Large intestine (tissue), 3 donors: ENCODE measurements around the gene GUCY1A1. TPM values are rescaled to one million over a fixed set of nuclear protein-coding genes. Genes with fewer than 3 reads are reported as not detected.

Experiments used
- DNase-seq, 2 donors: peaks; one replicate each; pipeline versions ENCODE4 v3.0.0 to v3.0.0-alpha.2; 2013
- H3K27ac ChIP-seq: one replicate; pipeline ENCODE4 v1.5.1; 2013; ENCODE audit warnings: low read length
- H3K27me3 ChIP-seq: 2 replicates; pipeline ENCODE4 v1.6.1; 2013; ENCODE audit warnings: low read length; ENCODE audit not compliant: control insufficient read depth, insufficient read depth
- H3K36me3 ChIP-seq: 2 replicates; pipeline ENCODE4 v1.6.1; 2013; ENCODE audit warnings: low read length; ENCODE audit not compliant: control insufficient read depth, insufficient read depth
- H3K4me1 ChIP-seq: one replicate; pipeline ENCODE4 v1.6.1; 2013; ENCODE audit warnings: low read length; ENCODE audit not compliant: control insufficient read depth, insufficient read depth
- H3K4me3 ChIP-seq: one replicate; pipeline ENCODE4 v1.5.1; 2013; ENCODE audit warnings: low read length
- H3K9me3 ChIP-seq: one replicate; pipeline ENCODE4 v1.6.1; 2013; ENCODE audit warnings: mild to moderate bottlenecking, low read depth, low read length, moderate library complexity; ENCODE audit not compliant: control insufficient read depth
- WGBS: methylation state at CpG from one replicate; pipeline ENCODE4 v1.1.5; 2013; ENCODE audit warnings: low lambda C conversion rate; ENCODE audit not compliant: insufficient coverage; 5-methylcytosine and 5-hydroxymethylcytosine counted together
- polyA plus RNA-seq: library from polyadenylated mRNA; unstranded; fragments of 120-200 nt; gene quantifications from one replicate; pipeline ENCODE4 v1.2.1, GENCODE V29; 2013

GUCY1A1 gene
- polyA plus RNA-seq, 1 donor, result 25.3 TPM

GRCh38 chr4:155690044-155690837 is 23.6 kb downstream of the GUCY1A1 start:
- DNase-seq, result no peak
- 100% methylated on average over 2 of the region's 3 CpGs for WGBS
- Histone ChIP-seq H3K4me1 (no peaks in the 10 kb centered on the region), H3K36me3 (no peaks in the 10 kb centered on the region), H3K27me3 (no peaks in the 10 kb centered on the region), H3K4me3 (no peak overlapping the region), H3K27ac (no peak overlapping the region), H3K9me3 (no peaks in the 10 kb centered on the region)

- Histone ChIP-seq H3K27me3 (no peaks in the 10 kb centered on the region), H3K27ac (no peak overlapping the region), H3K9me3 (no peaks in the 10 kb centered on the region), H3K4me3 (no peak overlapping the region), H3K4me1 (no peaks in the 10 kb centered on the region), H3K36me3 (no peaks in the 10 kb centered on the region)
- DNase-seq, result no peak
- no CpG with 5 or more reads among the region's 1 CpG for WGBS
Observed at GRCh38 chr4:155692361-155692760, 25.7 kb downstream of the GUCY1A1 start.

GRCh38 chr4:155693015-155693663 is 26.5 kb downstream of the GUCY1A1 start:
- no peaks in the 10 kb centered on the region for H3K9me3 ChIP-seq
- DNase-seq, result no peak
- H3K4me1 ChIP-seq, result no peaks in the 10 kb centered on the region
- H3K27ac ChIP-seq, result no peak overlapping the region
- H3K4me3 ChIP-seq, result no peak overlapping the region
- peaks cover 4% of the 10 kb centered on the region for H3K36me3 ChIP-seq
- WGBS, result 70% methylated on average over 2 of the region's 4 CpGs
- H3K27me3 ChIP-seq, result no peaks in the 10 kb centered on the region

GRCh38 chr4:155694100-155694785 is 27.6 kb downstream of the GUCY1A1 start:
- Histone ChIP-seq H3K27me3 (no peaks in the 10 kb centered on the region), H3K4me3 (no peak overlapping the region), H3K9me3 (no peaks in the 10 kb centered on the region), H3K27ac (no peak overlapping the region), H3K4me1 (no peaks in the 10 kb centered on the region), H3K36me3 (peaks cover 4% of the 10 kb centered on the region)
- WGBS, result 100% methylated on average over 1 of the region's 2 CpGs
- no peak for DNase-seq

- H3K27ac ChIP-seq, result no peak overlapping the region
- H3K9me3 ChIP-seq, result no peaks in the 10 kb centered on the region
- H3K27me3 ChIP-seq, result no peaks in the 10 kb centered on the region
- WGBS, result 100% methylated on average over 1 of the region's 1 CpG
- H3K4me3 ChIP-seq, result no peak overlapping the region
- H3K4me1 ChIP-seq, result no peaks in the 10 kb centered on the region
- DNase-seq, result no peak
- H3K36me3 ChIP-seq, result peaks cover 4% of the 10 kb centered on the region
Observed at GRCh38 chr4:155696226-155696625, 29.6 kb downstream of the GUCY1A1 start.

- H3K9me3 ChIP-seq, result no peaks in the 10 kb centered on the region
- H3K27me3 ChIP-seq, result no peaks in the 10 kb centered on the region
- H3K4me3 ChIP-seq, result no peak overlapping the region
- 40% methylated on average over 1 of the region's 6 CpGs for WGBS
- peaks cover 4% of the 10 kb centered on the region for H3K36me3 ChIP-seq
- no peak overlapping the region for H3K27ac ChIP-seq
- no peak for DNase-seq
- H3K4me1 ChIP-seq, result no peaks in the 10 kb centered on the region
Observed at GRCh38 chr4:155696726-155697125, 30.1 kb downstream of the GUCY1A1 start.

GRCh38 chr4:155701827-155702226 is 35.2 kb downstream of the GUCY1A1 start:
- H3K9me3 ChIP-seq, result no peaks in the 10 kb centered on the region
- no peaks in the 10 kb centered on the region for H3K27me3 ChIP-seq
- H3K4me3 ChIP-seq, result no peak overlapping the region
- H3K27ac ChIP-seq, result no peak overlapping the region
- H3K4me1 ChIP-seq, result no peaks in the 10 kb centered on the region
- no CpG with 5 or more reads among the region's 2 CpGs for WGBS
- H3K36me3 ChIP-seq, result peaks cover 4% of the 10 kb centered on the region
- DNase-seq, result no peak

- DNase-seq, result peak; percentile 16 to 67
- Histone ChIP-seq H3K36me3 (no peaks in the 10 kb centered on the region), H3K27ac (no peak overlapping the region), H3K4me3 (no peak overlapping the region), H3K9me3 (no peaks in the 10 kb centered on the region), H3K27me3 (peaks cover 3% of the 10 kb centered on the region), H3K4me1 (no peaks in the 10 kb centered on the region)
- WGBS, result 100% methylated on average over 1 of the region's 5 CpGs
Observed at GRCh38 chr4:155703486-155704247, 37.0 kb downstream of the GUCY1A1 start.

DNA sequence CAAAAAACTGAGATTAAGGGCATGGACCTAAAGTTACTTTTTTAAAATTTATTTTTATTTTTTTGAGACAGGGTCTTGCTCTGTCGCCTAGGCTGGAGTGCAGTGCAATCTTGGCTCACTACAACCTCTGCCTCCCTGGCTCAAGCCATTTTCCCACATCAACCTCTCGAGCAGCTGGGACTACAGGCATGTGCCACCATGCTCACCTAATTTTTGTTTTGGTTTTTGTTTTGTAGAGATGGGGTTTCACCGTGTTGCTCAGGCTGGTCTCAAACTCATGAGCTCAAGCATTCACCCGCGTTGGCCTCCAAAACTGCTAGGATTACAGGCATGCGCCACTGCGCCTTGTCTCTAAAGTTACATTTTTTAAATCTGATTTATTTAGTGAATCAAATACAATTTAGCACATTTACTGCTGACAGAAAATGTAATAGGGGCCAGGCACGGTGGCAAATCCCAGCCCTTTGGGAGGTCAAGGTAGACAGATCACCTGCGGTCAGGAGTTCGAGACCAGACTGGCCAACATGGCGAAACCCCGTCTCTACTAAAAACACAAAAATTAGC is 38.3 kb downstream of the GUCY1A1 start:
- Histone ChIP-seq H3K4me1 (no peaks in the 10 kb centered on the region), H3K9me3 (no peaks in the 10 kb centered on the region), H3K27ac (no peak overlapping the region), H3K4me3 (no peak overlapping the region), H3K36me3 (no peaks in the 10 kb centered on the region), H3K27me3 (peaks cover 3% of the 10 kb centered on the region)
- DNase-seq, result no peak
- 53% methylated on average over 3 of the region's 12 CpGs for WGBS

GRCh38 chr4:155705664-155706063 is 39.0 kb downstream of the GUCY1A1 start:
- no peak overlapping the region for H3K27ac ChIP-seq
- H3K9me3 ChIP-seq, result no peaks in the 10 kb centered on the region
- H3K4me3 ChIP-seq, result no peak overlapping the region
- H3K27me3 ChIP-seq, result peaks cover 3% of the 10 kb centered on the region
- H3K4me1 ChIP-seq, result no peaks in the 10 kb centered on the region
- WGBS, result no CpG with 5 or more reads among the region's 2 CpGs
- no peaks in the 10 kb centered on the region for H3K36me3 ChIP-seq
- DNase-seq, result peak; percentile 35 to 77
